Measurements from ENCODE around the gene L2HGDH. TPM values are rescaled to one million over a fixed set of nuclear protein-coding genes. Genes with fewer than 3 reads are reported as not detected.

The L2HGDH gene
- total RNA-seq, 3 donors from 2014 or later: 3.8 to 6.9 (median 6.3) TPM

GRCh38 chr14:50339178-50339804 lies 27.3 kb upstream of the L2HGDH start:
- Histone ChIP-seq H3K36me3 (no peaks in the 10 kb centered on the region), H3K27ac (no peak overlapping the region), H3K9me3 (no peaks in the 10 kb centered on the region), H3K4me3 (no peak overlapping the region), H3K4me1 (no peaks in the 10 kb centered on the region), H3K27me3 (no peaks in the 10 kb centered on the region)
- no peak for DNase-seq (ENCODE audit: low spot score in 2 of 2)
- TF ChIP-seq POLR2AphosphoS5 (IDR thresholded peaks at IDR 0.05) (no peak), CTCF (IDR thresholded peaks at IDR 0.05) (no peak), POLR2A (IDR thresholded peaks at IDR 0.05) (no peak)
- intact Hi-C loops (cut with DNase I; ENCODE audit: low total_unique reads): no loop called here

DNA sequence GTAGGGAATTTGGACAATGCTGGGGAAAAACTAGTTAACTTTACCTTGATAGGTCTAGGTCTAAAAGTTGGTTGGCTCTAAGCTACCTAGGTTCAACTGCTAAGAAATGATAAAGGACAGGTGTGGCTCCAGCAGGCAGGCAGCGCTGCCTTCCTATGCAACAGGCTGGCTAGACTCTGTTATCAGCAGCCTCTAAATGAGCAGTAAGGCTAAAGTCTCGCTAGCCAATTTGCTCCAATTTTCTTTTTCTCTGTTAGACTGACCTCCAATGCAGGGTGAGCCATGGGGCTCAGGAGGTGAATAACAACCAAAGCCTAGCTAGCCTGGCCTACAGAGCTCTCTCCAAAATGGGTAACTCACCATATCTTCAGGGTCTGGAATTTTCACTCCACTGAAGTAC lies 26.6 kb upstream of the L2HGDH start:
- Histone ChIP-seq H3K9me3 (no peaks in the 10 kb centered on the region), H3K36me3 (no peaks in the 10 kb centered on the region), H3K4me1 (no peaks in the 10 kb centered on the region), H3K27me3 (no peaks in the 10 kb centered on the region), H3K27ac (no peak overlapping the region), H3K4me3 (no peak overlapping the region)
- TF ChIP-seq CTCF (IDR thresholded peaks at IDR 0.05) (no peak), POLR2A (IDR thresholded peaks at IDR 0.05) (no peak), POLR2AphosphoS5 (IDR thresholded peaks at IDR 0.05) (no peak)
- no peak for DNase-seq (ENCODE audit: low spot score in 2 of 2)
- intact Hi-C loops (cut with DNase I; ENCODE audit: low total_unique reads): no loop called here

- no peaks in the 10 kb centered on the region for H3K4me1 ChIP-seq
- H3K4me3 ChIP-seq: peak overlapping the region in 1 of 3 donors; percentile 19
- H3K36me3 ChIP-seq: no peaks in the 10 kb centered on the region
- H3K9me3 ChIP-seq: no peaks in the 10 kb centered on the region
- intact Hi-C loops (cut with DNase I; ENCODE audit: low total_unique reads): no loop called here
- H3K27ac ChIP-seq: peak overlapping the region; percentile 71 to 78
- TF ChIP-seq POLR2AphosphoS5 (IDR thresholded peaks at IDR 0.05) (peak in 1 of 3 donors; percentile 8), POLR2A (IDR thresholded peaks at IDR 0.05) (no peak)
- no peaks in the 10 kb centered on the region for H3K27me3 ChIP-seq
- no peak for DNase-seq (ENCODE audit: low spot score in 2 of 2)
Measured at GRCh38 chr14:50335989-50336824, 24.2 kb upstream of the L2HGDH start.

DNA sequence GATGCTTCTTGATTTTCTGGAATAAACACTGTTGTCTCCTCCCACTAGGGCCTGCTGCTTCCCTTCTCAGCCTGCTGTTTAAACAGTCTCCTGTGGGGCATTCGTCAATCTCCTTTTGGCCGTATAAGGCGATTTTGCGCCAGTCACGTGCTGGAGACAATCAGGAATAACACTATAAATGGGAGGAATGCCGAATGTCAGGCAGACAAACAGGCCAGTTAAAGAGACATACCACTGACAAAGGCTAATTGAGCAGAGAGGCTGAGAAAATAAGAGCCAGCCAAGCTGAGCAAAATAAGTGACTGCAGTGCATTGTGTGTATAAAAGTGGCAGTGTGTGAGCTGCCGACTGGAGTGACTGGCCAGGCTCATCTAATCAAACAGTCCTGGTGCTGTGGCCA lies 23.4 kb upstream of the L2HGDH start:
- intact Hi-C loops (cut with DNase I; ENCODE audit: low total_unique reads): no loop called here
- Histone ChIP-seq H3K4me1 (no peaks in the 10 kb centered on the region), H3K27me3 (no peaks in the 10 kb centered on the region), H3K4me3 (no peak overlapping the region), H3K36me3 (no peaks in the 10 kb centered on the region), H3K9me3 (no peaks in the 10 kb centered on the region), H3K27ac (peak overlapping the region; percentile 71 to 78)
- DNase-seq (ENCODE audit: low spot score in 2 of 2): peak in 1 of 2 donors; percentile 29
- TF ChIP-seq CTCF (IDR thresholded peaks at IDR 0.05) (peak in 1 of 3 donors; percentile 15), POLR2A (IDR thresholded peaks at IDR 0.05) (no peak), POLR2AphosphoS5 (IDR thresholded peaks at IDR 0.05) (peak in 1 of 3 donors; percentile 46)

GRCh38 chr14:50334211-50334610 lies 22.2 kb upstream of the L2HGDH start:
- H3K36me3 ChIP-seq: no peaks in the 10 kb centered on the region
- H3K27ac ChIP-seq: peak overlapping the region in 1 of 2 donors; percentile 71
- no peak overlapping the region for H3K4me3 ChIP-seq
- H3K27me3 ChIP-seq: no peaks in the 10 kb centered on the region
- DNase-seq (ENCODE audit: low spot score in 2 of 2): no peak
- H3K4me1 ChIP-seq: no peaks in the 10 kb centered on the region
- TF ChIP-seq POLR2AphosphoS5 (IDR thresholded peaks at IDR 0.05) (no peak), CTCF (IDR thresholded peaks at IDR 0.05) (no peak), POLR2A (IDR thresholded peaks at IDR 0.05) (no peak)
- no peaks in the 10 kb centered on the region for H3K9me3 ChIP-seq
- intact Hi-C loops (cut with DNase I; ENCODE audit: low total_unique reads): no loop called here

All from breast epithelium (tissue), 4 donors.